Stimulated activated CD8-positive, alpha-beta memory T cell treated with anti-CD3 and anti-CD28 coated beads, Interleukin-7, amount 100 ng/mL, for 48 hours (primary cell): ENCODE data around the gene BIRC3.
A peak's percentile ranks its signal among the peaks of the same experiment; 100 is the strongest.

Experiments
- DNase-seq, 2 donors: peaks; one replicate each; pipeline ENCODE4 v3.0.0-alpha.2; 2020; ENCODE audit warnings: low read depth in 1 of 2; ENCODE audit errors: extremely low read depth in 1 of 2

The BIRC3 gene

DNA sequence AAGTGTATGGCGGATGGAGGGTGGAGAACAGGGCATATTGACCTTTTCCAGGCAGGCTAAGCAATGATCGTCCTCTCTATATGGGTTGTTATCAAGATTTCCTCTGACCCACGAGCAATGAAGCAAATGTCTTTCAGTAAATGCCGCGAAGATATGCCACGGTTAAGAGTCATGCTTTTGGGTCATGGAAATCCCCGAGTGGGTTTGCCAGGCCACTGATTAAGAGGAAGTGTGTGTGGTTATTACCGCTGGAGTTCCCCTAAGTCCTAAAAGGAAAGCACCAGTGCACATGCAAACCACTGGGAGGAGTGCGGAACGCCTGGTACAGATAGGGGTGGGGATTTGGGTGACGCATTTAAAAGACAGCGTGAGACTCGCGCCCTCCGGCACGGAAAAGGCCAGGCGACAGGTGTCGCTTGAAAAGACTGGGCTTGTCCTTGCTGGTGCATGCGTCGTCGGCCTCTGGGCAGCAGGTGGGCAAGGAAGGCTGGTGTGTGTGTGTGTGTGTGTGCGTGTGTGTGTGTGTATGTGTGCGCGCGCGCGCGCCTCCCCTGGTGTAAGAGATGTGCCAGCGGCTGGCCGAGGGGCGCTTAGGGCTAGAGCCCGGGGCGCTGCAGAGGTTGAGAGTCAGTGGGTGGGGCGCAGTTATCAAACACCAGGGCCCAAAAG lies at the start of gene BIRC3:
TSS of gene BIRC3 (plus strand) at position 386 of the 669 bp plus-strand sequence. CDS start 7,026 bp downstream, outside the sequence.
- DNase-seq, result peak; percentile 81 to 91

- DNase-seq, result no peak
Measured at GRCh38 chr11:102267609-102268008, 49.7 kb upstream of the BIRC3 start.

GRCh38 chr11:102268083-102268984 lies 49.0 kb upstream of the BIRC3 start:
- peak; percentile 39 to 70 for DNase-seq

- no peak for DNase-seq
Measured at GRCh38 chr11:102268985-102269470, 48.3 kb upstream of the BIRC3 start.

DNA sequence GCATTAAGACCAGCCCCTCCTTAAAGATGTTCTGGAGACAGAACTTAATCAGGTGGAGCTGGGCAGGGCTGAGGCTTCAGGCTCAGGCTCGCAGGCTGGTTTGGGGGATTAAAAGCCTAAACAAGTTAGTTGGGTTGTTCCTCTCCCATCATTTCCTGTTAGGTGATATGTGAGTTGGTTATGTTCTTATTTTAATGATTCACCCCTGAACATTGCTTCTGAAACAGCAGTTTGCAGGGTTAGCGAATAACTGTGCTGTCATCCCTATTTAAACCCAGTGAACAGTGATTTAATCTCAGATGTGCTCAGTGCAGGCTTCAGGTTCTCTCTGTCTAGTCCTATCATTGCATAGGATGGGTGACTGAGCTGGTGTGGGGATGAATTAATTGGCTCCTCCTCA lies 47.4 kb upstream of the BIRC3 start:
- no peak for DNase-seq

GRCh38 chr11:102272047-102272824 lies 45.0 kb upstream of the BIRC3 start:
- no peak for DNase-seq

DNA sequence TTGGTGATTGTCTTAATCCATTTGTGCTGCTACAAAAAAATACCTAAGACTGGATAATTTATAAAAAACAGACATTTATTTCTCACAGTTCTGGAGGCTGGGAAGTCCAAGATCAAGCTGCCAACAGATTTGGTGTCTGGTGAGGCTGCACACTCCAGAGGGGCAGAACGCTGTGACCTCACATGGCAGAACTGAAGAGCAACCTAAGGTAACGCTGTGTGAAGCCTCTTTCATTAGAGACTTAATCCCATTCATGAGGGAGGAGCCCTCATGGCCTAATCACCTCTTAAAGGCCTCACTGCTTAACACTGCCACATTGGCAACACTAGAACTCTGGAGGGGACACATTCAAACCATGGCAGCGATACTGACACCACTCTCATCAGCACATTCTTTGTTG lies 42.7 kb upstream of the BIRC3 start:
- no peak for DNase-seq

- no peak for DNase-seq
Measured at GRCh38 chr11:102276362-102276761, 40.9 kb upstream of the BIRC3 start.

GRCh38 chr11:102276783-102277182 lies 40.5 kb upstream of the BIRC3 start:
- no peak for DNase-seq

- DNase-seq, result no peak
Measured at GRCh38 chr11:102279641-102280170, 37.6 kb upstream of the BIRC3 start.

DNA sequence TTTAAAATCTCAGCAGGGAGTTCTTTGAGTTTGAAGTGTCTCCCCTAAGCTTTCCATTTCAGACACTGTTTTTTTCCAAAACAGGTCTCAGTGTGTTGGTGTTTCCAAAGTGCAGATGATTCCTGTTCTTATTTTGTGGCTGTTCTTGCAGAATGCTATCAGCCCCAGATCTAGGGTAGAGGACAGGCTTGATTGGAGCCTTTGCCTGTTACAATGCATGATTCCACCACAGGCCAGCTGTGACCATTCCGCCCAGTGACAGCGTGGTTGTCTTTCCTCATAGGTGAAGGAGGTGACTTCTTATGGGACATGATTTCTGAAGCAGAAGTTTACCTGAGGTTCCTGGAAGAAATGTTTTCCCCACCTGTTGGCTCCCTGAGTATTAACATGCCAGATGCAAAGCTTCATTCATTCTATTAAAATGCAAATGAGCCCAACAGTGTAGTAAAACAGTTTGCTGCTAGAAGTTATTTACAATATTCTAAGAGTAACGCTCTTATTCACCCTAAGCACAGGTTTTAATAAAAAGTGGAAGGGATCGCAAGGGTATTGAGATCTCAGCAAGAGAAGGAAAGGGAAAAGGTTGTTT lies 36.9 kb upstream of the BIRC3 start:
- DNase-seq, result no peak

DNA sequence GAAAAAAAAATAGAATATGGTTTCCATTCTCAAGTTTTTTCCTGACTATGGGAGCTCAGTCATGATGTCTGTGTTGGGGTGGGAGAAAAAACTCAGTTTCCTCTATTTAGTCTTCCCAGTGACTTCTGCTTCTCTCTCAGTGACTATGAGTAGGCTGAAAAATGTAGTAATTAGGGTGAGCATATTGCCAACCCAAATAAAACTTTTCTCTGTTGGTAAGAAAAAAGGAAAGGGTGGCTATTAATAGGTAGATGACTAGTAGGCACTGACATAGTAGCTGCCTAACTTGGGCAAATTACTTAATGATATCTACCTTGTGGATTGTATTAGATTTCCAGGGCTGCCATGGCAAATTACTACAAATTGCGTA lies 34.2 kb upstream of the BIRC3 start:
- no peak for DNase-seq

GRCh38 chr11:102284008-102284407 lies 33.3 kb upstream of the BIRC3 start:
- DNase-seq, result no peak

- DNase-seq, result no peak
Measured at GRCh38 chr11:102286292-102286691, 31.0 kb upstream of the BIRC3 start.

DNA sequence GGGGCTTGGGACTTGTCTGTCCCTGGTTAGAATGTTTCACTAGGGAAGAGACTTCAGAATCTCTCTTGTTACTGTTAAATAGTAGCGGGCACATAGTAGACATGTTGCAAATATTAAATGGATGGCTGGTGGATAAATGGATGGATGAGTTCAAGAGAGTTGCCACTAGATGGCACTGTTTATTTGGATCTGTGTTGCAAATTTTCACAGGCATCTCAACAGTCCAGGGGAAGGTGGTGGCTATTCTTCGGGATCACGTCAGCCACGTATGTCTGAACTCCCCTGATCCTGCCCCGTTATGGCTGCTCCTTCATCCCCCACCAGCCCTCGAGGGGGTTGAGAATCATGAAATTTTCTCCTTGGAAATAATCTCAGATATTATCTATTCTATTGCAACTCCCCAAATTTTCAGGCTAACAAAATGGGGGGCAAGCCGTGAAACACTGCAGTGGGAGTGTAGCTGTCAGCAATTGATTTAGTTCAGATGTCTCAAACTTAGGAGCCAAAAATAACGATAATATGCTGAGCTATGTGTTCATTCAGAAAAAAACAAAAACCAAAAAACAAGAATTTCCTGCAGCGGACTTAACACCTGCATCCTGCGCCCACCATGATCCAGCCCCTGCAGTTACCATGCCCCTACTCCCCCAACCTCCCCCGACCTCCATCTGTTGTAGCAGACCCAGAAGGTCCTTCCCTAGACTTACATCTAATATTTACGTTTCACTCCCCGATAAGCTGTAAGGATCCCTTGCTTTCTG lies 29.1 kb upstream of the BIRC3 start:
- no peak for DNase-seq

GRCh38 chr11:102288725-102289083 lies 28.6 kb upstream of the BIRC3 start:
- DNase-seq, result no peak

GRCh38 chr11:102289592-102289991 lies 27.7 kb upstream of the BIRC3 start:
- DNase-seq, result no peak

GRCh38 chr11:102291831-102292230 lies 25.5 kb upstream of the BIRC3 start:
- no peak for DNase-seq

DNA sequence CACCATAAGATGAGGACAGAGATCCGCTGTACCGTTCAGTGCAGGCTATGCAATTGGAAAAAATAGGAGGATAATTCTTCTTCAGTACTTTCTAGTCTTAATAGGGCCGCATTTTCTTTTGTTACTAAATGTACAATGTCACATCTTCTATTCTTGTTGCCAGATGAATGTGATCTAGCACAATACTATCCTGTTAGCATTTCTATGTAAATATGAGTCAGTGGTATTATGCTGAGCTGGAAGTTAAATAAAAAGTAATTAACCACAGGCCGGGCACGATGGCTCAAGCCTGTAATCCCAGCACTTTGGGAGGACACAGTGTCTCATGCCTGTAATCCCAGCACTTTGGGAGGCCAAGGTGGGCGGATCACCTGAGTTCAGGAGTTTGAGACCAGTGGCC lies 24.4 kb upstream of the BIRC3 start:
- no peak for DNase-seq
